Spleen (tissue), 7 donors: Measurements from ENCODE around the gene WDR6.

ENCODE experiments used
- CTCF ChIP-seq, 11 experiments: fragments of 200-600 bp in 7 of 11; fragments of 450-650 bp in 4 of 11; sonication (generic) in 4 of 11; IDR thresholded peaks in 8 of 11; conservative IDR thresholded peaks in 3 of 11; 1 replicate in 7 of 11; 2 replicates in 4 of 11; pipeline versions ENCODE4 v1.4.0 to v1.8.0; 2016 to 2021; ENCODE audit warnings: antibody characterized with exemption in 11 of 11, inconsistent platforms in 4 of 11, mild to moderate bottlenecking in 1 of 11
- POLR2A ChIP-seq, 3 donors: fragments of 450-650 bp; IDR thresholded peaks; one replicate each; pipeline ENCODE4 v1.5.1; 2017; ENCODE audit warnings: antibody characterized with exemption in 3 of 3, mild to moderate bottlenecking in 1 of 3
- donor health status: DM: no; HTN: no; CAD: no; lungs with moderate emphysema.
- donor health status: DM: no; HTN: no; CAD: no.
- donor health status: DM: no; HTN: no; CAD: no.

- TF ChIP-seq CTCF (IDR thresholded peaks at IDR 0.05 in 8 of 11, conservative IDR thresholded peaks at IDR 0.05 in 3 of 11) (no peak), POLR2A (IDR thresholded peaks at IDR 0.05) (no peak)
Measured at GRCh38 chr3:49005303-49005680, 1.9 kb upstream of the WDR6 start.
